DND-41 (cell line): Measurements from ENCODE around the gene ADARB2.

Experiments
- EZH2 ChIP-seq: IDR thresholded peaks from 3 replicates; pipeline ENCODE4 v1.6.1; 2012; ENCODE audit warnings: borderline replicate concordance, low read depth, mild to moderate bottlenecking, moderate library complexity, low read length, inconsistent platforms; ENCODE audit not compliant: severe bottlenecking
- TF ChIP-seq, protein P1 (sequence below): IDR thresholded peaks from 2 replicates; pipeline ENCODE4 v1.5.1; 2012; ENCODE audit warnings: borderline replicate concordance, low read length, moderate library complexity, mild to moderate bottlenecking; ENCODE audit not compliant: poor library complexity, severe bottlenecking; ENCODE audit errors: extremely low read depth

DNA sequence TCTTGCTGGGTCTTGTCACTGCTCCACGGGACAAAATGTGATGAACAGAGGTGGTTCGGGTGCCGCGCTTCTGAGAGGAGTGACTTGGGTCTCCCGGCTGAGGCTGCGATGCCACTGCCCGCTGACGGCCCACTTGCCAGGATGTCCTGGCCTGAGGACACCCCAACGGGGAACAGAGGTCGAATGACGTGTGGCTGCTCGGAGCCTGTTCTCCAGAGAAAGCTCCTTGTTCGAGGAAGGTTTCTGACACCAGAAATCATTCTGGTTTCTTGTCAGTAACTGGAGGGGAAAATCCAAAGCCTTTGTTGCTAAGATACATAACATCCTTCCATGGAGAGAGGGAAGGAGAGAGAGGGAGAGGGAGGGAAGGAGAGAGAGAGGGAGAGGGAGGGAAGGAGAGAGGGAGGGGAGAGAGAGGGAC, 444.7 kb downstream of the ADARB2 start:
- TF ChIP-seq, protein P1, sequence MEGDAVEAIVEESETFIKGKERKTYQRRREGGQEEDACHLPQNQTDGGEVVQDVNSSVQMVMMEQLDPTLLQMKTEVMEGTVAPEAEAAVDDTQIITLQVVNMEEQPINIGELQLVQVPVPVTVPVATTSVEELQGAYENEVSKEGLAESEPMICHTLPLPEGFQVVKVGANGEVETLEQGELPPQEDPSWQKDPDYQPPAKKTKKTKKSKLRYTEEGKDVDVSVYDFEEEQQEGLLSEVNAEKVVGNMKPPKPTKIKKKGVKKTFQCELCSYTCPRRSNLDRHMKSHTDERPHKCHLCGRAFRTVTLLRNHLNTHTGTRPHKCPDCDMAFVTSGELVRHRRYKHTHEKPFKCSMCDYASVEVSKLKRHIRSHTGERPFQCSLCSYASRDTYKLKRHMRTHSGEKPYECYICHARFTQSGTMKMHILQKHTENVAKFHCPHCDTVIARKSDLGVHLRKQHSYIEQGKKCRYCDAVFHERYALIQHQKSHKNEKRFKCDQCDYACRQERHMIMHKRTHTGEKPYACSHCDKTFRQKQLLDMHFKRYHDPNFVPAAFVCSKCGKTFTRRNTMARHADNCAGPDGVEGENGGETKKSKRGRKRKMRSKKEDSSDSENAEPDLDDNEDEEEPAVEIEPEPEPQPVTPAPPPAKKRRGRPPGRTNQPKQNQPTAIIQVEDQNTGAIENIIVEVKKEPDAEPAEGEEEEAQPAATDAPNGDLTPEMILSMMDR: no peak
- TF ChIP-seq EZH2: no peak
